Caco-2 (cell line): ENCODE measurements around the gene PSMB1. TPM values are rescaled to one million over a fixed set of nuclear protein-coding genes. Genes with fewer than 3 reads are reported as not detected.

Experiments used
- BruUV-seq: library from RNA; stranded (reverse); fragments of 400-500 nt; replicated peaks from 2 replicates; lab custom pipeline; 2021; lab: Mats Ljungman, UMichigan
- CTCF ChIA-PET: fragments of 300-600 bp; sonication (Branson Sonifier 250); formaldehyde crosslinking; loops from one replicate; lab custom pipeline; 2022; ENCODE audit warnings: antibody characterized with exemption; lab: Charles Lee
- POLR2A ChIA-PET: fragments of 300-600 bp; sonication (Branson Sonifier 250); formaldehyde crosslinking; loops from one replicate; lab custom pipeline; 2022; ENCODE audit warnings: antibody characterized with exemption; lab: Charles Lee
- DNase-seq, 2 experiments: peaks; one replicate each; pipeline versions ENCODE4 v3.0.0 to v3.0.0-alpha.2; 2020 to 2022
- H3K27me3 ChIP-seq: replicated peaks from 2 replicates; pipeline ENCODE4 v1.6.0; 2011; ENCODE audit warnings: low read length; ENCODE audit not compliant: control insufficient read depth, insufficient read depth
- H3K36me3 ChIP-seq: 2 replicates; pipeline ENCODE4 v1.5.1; 2011; ENCODE audit warnings: low read length; ENCODE audit not compliant: control insufficient read depth, insufficient read depth
- H3K4me1 ChIP-seq: fragments of 250-450 bp; sonication (Bioruptor Pico); 2 replicates; pipeline ENCODE4 v1.5.1; 2020; ENCODE audit warnings: mild to moderate bottlenecking
- H3K4me3 ChIP-seq: 2 replicates; pipeline ENCODE4 v1.5.1; 2011; ENCODE audit warnings: low read depth, mild to moderate bottlenecking, control low read depth, low read length
- H3K9me3 ChIP-seq: fragments of 250-450 bp; sonication (Bioruptor Pico); 2 replicates; pipeline ENCODE4 v1.5.1; 2020; ENCODE audit warnings: mild to moderate bottlenecking, moderate library complexity
- H3K27ac Mint-ChIP-seq: one replicate; pipeline ENCODE4 v1.8.0; 2022; ENCODE audit warnings: mixed read lengths; ENCODE audit not compliant: unreplicated experiment
- H3K27me3 Mint-ChIP-seq: one replicate; pipeline ENCODE4 v1.8.0; 2022; ENCODE audit warnings: mixed read lengths; ENCODE audit not compliant: insufficient read depth, unreplicated experiment
- H3K36me3 Mint-ChIP-seq: one replicate; pipeline ENCODE4 v1.8.0; 2022; ENCODE audit warnings: mild to moderate bottlenecking, mixed read lengths; ENCODE audit not compliant: insufficient read depth, unreplicated experiment
- H3K4me1 Mint-ChIP-seq: one replicate; pipeline ENCODE4 v1.8.0; 2022; ENCODE audit warnings: low read depth, mixed read lengths; ENCODE audit not compliant: unreplicated experiment
- H3K4me3 Mint-ChIP-seq: one replicate; pipeline ENCODE4 v1.8.0; 2022; ENCODE audit warnings: mild to moderate bottlenecking, moderate library complexity, mixed read lengths; ENCODE audit not compliant: unreplicated experiment
- H3K9me3 Mint-ChIP-seq: one replicate; pipeline ENCODE4 v1.8.0; 2022; ENCODE audit warnings: mixed read lengths; ENCODE audit not compliant: unreplicated experiment
- CTCF ChIP-seq, 2 experiments: fragments of 200-600 bp in 1 of 2; IDR thresholded peaks; 1 replicate in 1 of 2; 2 replicates in 1 of 2; pipeline versions ENCODE4 v1.5.1 to v1.8.0; 2011 to 2022; ENCODE audit warnings: antibody characterized with exemption in 1 of 2, control low read depth in 1 of 2, inconsistent platforms in 1 of 2, low read depth in 1 of 2, low read length in 1 of 2, mild to moderate bottlenecking in 1 of 2, moderate library complexity in 1 of 2; ENCODE audit not compliant: insufficient read depth in 1 of 2, severe bottlenecking in 1 of 2, unreplicated experiment in 1 of 2
- intact Hi-C: fragments of 100-400 bp; cut with micrococcal nuclease; formaldehyde crosslinking; loops from one replicate; pipeline ENCODE4 v1.10.0; 2022; ENCODE audit not compliant: unreplicated experiment
- total RNA-seq: library from RNA; stranded (reverse); gene quantifications from 2 replicates; pipeline ENCODE4 v1.2.3, GENCODE V29; 2022

Gene PSMB1
- total RNA-seq, 1 experiment from 2014 or later: 235 TPM

GRCh38 chr6:170522565-170523183 lies 30.4 kb downstream of the PSMB1 start:
- DNase-seq: peak in 1 of 2 experiments; percentile 31
- no peaks in the 10 kb centered on the region for H3K36me3 Mint-ChIP-seq
- TF ChIP-seq CTCF (IDR thresholded peaks at IDR 0.05; ENCODE audit: insufficient read depth in 1 of 2, low read depth in 1 of 2, low read length in 1 of 2, severe bottlenecking in 1 of 2, unreplicated experiment in 1 of 2): peak in 1 of 2 experiments; percentile 12
- no peaks in the 10 kb centered on the region for H3K4me1 Mint-ChIP-seq
- Histone ChIP-seq H3K4me3 (no peak overlapping the region), H3K36me3 (no peaks in the 10 kb centered on the region), H3K4me1 (no peaks in the 10 kb centered on the region), H3K9me3 (no peaks in the 10 kb centered on the region; the same call in 1 of the 2 replicates), H3K27me3 (no peaks in the 10 kb centered on the region)
- no peak overlapping the region for H3K4me3 Mint-ChIP-seq
- no TSS peak for BruUV-seq
- ChIA-PET POLR2A (no interaction called here), CTCF (interaction anchor here (1.0 kb wide), 1 partner anchor 231 kb away, joined by 3 read pairs; the partner anchor contains the start of gene DLL1)
- no peak overlapping the region for H3K27ac Mint-ChIP-seq
- H3K27me3 Mint-ChIP-seq: no peaks in the 10 kb centered on the region
- no peaks in the 10 kb centered on the region for H3K9me3 Mint-ChIP-seq
- intact Hi-C loops: no loop called here

GRCh38 chr6:170516783-170517616 lies 36.1 kb downstream of the PSMB1 start:
- H3K36me3 Mint-ChIP-seq: no peaks in the 10 kb centered on the region
- DNase-seq: peak; percentile 65 to 72
- intact Hi-C loops: loop anchor here (1.0 to 5.0 kb wide), 4 partner anchors 210 to 1560 kb away; partner anchors contain the start of genes DLL1 and FAM120B
- Histone ChIP-seq H3K27me3 (no peaks in the 10 kb centered on the region), H3K36me3 (no peaks in the 10 kb centered on the region), H3K9me3 (no peaks in the 10 kb centered on the region), H3K4me1 (no peaks in the 10 kb centered on the region), H3K4me3 (no peak overlapping the region)
- TF ChIP-seq CTCF (IDR thresholded peaks at IDR 0.05; ENCODE audit: insufficient read depth in 1 of 2, low read depth in 1 of 2, low read length in 1 of 2, severe bottlenecking in 1 of 2, unreplicated experiment in 1 of 2): peak; percentile 67 to 86
- H3K27ac Mint-ChIP-seq: no peak overlapping the region
- H3K4me3 Mint-ChIP-seq: no peak overlapping the region
- no TSS peak for BruUV-seq
- H3K4me1 Mint-ChIP-seq: no peaks in the 10 kb centered on the region
- CTCF ChIA-PET: interaction anchor here (0.6 to 1.2 kb wide), 8 partner anchors 9 to 1560 kb away, joined by 3 to 11 read pairs (median 4); no protein-coding TSS in a partner anchor
- POLR2A ChIA-PET: no interaction called here
- no peaks in the 10 kb centered on the region for H3K27me3 Mint-ChIP-seq
- no peaks in the 10 kb centered on the region for H3K9me3 Mint-ChIP-seq

- POLR2A ChIA-PET: no interaction called here
- no peak for TF ChIP-seq CTCF (IDR thresholded peaks at IDR 0.05; ENCODE audit: insufficient read depth in 1 of 2, low read depth in 1 of 2, low read length in 1 of 2, severe bottlenecking in 1 of 2, unreplicated experiment in 1 of 2)
- Mint-ChIP-seq H3K36me3 (no peaks in the 10 kb centered on the region), H3K27ac (no peak overlapping the region), H3K4me3 (no peak overlapping the region), H3K9me3 (no peaks in the 10 kb centered on the region), H3K4me1 (no peaks in the 10 kb centered on the region), H3K27me3 (no peaks in the 10 kb centered on the region)
- Histone ChIP-seq H3K36me3 (no peaks in the 10 kb centered on the region), H3K4me3 (no peak overlapping the region), H3K9me3 (no peaks in the 10 kb centered on the region), H3K27me3 (no peaks in the 10 kb centered on the region), H3K4me1 (no peaks in the 10 kb centered on the region)
- intact Hi-C loops: loop anchor here (5.0 kb wide), 3 partner anchors 208 to 1558 kb away; partner anchors contain the start of genes DLL1 and FAM120B
- no peak for DNase-seq
- no TSS peak for BruUV-seq
- CTCF ChIA-PET: no interaction called here
Measured at GRCh38 chr6:170514908-170515307, 38.2 kb downstream of the PSMB1 start.
